Glomerular endothelial cell (primary cell): ENCODE measurements around the gene SUMO4. TPM values are rescaled to one million over a fixed set of nuclear protein-coding genes. Genes with fewer than 3 reads are reported as not detected.

Experiments
- DNase-seq: peaks from one replicate; pipeline ENCODE4 v3.0.0-alpha.2; 2011; ENCODE audit warnings: low read depth, low spot score; ENCODE audit errors: extremely low read depth
- total RNA-seq: library from RNA; depleted of rRNA; stranded (reverse); fragments of >200 nt; gene quantifications from 2 replicates; pipeline ENCODE4 v1.2.3, GENCODE V29; 2015

SUMO4 gene
- 1.4 and 1.9 TPM in 2 replicates for total RNA-seq

DNA sequence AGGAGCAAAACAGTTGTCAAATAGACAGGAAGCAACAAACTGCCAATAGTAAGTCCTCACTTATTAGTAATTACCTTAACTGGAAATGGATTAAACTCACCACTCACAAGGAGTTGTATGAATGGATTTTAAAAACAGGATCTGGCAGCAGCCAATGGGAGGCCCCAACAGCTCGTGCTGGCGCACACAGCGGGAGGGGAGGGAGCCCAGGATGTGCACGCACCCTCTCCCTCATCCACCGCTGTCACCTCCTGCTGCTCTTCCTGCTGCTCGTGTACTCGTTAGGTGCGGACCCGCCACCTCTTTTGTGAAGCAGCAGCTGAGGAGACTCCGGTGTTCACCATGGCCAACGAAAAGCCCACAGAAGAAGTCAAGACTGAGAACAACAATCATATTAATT lies at the start of gene SUMO4:
SUMO4 (plus strand) TSS at position 213 of the 400 bp plus-strand sequence; CDS start at position 343, 130 bp downstream.
- no peak for DNase-seq

DNA sequence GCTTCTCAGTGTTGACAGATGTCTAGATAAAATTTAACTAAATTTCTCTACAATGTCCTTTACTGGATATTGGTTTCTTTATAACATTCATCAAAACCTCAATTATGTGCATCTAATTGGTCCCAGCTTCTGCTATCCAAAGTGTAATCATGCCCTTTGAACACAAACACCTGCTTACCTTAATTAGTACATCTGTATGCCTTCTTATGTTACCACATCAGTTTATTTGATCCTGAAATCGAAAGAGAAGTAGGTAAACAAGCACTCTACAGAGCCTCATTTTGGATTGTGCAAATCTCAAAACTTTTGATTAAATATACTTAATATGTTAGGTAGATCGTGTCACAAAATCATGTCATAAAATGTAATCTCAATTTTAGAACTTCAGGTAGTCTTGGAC lies 46.1 kb upstream of the SUMO4 start:
- no peak for DNase-seq

DNA sequence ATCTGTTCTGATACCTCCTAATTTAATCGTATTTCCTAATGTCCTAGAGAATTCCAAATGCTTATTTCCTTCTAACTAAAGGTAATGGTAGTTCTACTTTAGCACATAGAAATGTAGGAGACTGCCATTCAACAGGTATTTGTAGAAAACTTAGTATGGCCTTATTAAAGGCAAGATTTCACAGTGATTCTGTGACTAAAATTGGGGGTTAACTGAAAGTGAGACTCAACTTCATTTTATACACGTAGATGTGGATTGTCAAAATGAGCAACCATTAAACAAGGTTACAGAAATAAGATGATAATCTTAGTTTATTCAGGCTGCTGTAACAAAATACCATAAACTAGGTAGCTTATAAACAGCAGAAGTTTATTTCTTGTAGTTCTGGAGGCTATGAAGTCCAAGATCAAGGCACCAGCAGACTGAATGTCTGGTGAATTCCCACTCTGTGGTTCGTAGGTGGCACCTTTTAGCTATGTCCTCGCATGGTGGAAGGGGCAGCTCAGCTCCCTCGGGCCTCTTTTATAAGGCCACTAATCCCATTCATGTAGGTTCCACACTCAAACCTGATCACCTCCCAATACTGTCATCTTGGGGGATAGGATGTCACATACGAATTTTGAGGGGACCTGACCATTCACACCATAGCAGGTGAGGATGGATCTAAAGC lies 43.8 kb upstream of the SUMO4 start:
- DNase-seq: no peak

DNA sequence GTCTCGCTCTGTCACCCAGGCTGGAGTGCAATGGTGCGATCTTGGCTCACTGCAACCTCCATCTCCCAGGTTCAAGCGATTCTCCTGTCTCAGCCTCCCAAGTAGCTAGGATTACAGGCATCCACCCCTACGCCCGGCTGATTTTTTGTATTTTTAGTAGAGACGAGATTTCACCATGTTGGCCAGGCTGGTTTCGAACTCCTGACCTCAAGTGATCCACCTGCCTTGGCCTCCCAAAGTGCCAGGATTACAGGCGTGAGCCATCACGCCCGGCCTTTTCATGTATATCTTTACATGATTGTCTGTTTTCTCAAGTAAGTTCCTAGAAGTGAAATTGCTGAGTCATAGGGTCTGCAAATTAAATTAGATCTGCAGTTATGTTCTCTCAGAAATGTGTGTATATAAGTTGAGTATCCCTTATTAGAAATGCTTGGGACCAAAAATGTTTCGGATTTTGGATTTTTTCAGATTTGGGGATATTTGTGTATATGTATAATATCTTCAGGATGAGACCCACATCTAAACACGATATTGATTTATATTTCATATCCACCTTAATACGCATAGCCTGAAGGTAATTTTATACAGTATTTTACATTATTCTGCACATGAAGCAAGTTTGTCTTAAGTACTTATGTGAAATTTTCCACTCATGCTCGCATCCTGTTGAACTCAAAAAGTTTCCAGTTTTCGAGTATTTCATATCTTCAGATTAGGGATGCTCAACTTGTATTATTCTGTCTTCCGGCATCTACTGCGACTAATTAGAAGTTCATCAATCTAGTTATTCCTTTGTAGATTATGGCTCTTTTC lies 42.1 kb upstream of the SUMO4 start:
- DNase-seq: no peak

DNA sequence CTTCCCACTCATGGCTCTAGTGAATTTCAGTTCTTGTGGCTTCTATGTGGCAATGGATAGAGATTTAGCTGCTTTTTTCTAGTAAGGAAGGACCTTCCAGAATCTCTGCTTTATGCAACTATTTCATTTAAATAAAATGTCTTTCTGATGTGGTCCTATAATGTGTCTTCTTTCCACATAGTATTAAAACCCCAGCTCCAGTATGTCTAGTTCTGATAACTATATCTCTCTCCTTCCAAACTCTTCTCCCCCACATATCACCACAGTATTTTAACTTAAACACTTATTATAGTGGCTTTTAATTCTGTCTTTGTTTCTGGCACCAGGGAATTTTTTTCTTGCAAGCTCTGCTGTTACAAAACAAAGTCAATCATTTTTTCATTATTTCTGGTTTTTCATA lies 40.6 kb upstream of the SUMO4 start:
- DNase-seq: no peak

DNA sequence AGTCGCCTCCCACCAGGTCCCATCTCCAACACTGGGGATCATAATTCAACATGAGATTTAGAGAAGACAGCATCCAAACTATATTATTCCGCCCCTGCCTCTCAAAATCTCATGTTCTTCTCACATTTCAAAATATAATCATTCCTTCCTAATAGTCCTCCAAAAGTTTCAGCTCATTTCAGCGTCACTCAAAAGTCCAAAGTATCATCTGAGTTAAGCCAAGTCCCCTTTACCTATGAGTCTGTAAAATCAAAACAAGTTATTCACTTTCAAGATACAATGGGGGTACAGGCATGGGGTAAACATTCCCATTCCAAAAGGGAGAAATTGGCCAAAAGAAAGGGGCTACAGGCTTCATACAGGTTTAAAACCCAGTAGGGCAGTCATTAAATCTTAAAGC lies 39.5 kb upstream of the SUMO4 start:
- no peak for DNase-seq

DNA sequence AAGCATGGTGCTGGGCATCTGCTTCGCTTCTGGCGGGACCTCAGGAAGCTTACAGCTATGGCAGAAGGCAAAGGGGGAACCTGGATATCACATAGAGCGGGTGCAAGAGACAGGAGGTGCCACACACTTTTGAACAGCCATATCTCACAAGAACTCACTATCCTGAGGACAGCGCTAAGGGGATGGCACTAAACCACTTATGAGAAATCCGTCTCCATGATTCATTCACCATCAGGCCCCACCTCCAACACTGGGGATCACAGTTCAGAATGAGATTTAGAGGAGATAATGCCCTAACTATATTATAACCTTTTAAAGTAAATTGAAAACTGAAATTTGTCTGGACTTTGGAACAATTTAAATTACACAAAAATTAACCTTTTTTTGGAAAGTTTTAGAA lies 37.8 kb upstream of the SUMO4 start:
- DNase-seq: no peak

DNA sequence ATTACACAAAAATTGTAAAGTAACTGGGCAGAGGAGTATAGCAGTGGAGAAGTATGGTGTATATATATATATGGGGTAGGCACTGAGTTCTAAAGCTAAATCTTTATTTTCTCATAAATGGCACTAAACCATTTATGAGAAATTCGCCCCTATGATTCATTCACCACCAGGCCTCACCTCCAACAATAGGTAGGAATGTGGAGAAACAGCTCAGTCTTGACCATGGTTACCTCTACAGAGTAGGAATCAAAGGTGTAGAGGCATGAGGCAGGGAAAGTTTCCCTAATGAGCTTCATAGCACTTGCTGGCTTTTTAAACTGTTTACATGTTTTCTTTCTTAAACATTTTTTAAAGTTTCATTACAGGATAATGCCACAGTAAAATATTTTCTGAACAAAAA lies 36.9 kb upstream of the SUMO4 start:
- no peak for DNase-seq

DNA sequence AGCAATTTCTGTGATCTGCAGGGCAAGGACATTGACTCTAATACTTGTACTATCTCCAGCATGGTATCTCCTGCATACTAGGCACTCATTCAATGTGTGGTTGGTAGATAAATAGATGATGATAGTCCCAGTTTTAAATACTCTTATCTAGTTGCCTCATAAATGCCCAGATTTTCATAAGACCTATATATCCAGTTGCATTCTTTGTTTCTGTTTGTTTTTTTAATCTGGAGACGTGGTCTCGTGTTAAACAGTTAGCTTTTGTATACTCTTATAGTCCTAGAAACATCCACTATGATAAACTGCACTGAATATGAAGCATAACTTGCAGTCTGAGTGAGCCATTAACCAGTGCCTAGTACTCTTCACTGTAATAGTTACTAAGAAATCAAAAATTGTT lies 35.5 kb upstream of the SUMO4 start:
- DNase-seq: no peak

DNA sequence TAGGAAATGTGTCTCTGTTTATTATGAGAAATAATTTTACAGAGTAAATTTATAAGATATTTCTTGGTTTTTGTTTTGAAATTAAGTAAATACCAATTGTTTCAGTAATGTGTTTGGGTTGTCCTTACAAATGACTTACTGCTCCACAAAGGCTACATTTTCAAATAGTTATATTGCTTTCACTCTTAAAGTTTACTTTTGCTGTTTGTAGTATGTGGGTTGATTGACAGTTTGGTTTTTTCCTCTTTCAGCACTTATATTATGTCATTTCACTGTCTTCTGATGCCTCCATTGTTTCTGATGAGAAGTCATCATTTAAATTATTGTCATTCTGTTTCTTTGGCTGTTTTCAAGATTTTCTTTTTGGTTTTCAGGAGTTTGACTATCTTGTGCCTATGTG lies 34.9 kb upstream of the SUMO4 start:
- no peak for DNase-seq

DNA sequence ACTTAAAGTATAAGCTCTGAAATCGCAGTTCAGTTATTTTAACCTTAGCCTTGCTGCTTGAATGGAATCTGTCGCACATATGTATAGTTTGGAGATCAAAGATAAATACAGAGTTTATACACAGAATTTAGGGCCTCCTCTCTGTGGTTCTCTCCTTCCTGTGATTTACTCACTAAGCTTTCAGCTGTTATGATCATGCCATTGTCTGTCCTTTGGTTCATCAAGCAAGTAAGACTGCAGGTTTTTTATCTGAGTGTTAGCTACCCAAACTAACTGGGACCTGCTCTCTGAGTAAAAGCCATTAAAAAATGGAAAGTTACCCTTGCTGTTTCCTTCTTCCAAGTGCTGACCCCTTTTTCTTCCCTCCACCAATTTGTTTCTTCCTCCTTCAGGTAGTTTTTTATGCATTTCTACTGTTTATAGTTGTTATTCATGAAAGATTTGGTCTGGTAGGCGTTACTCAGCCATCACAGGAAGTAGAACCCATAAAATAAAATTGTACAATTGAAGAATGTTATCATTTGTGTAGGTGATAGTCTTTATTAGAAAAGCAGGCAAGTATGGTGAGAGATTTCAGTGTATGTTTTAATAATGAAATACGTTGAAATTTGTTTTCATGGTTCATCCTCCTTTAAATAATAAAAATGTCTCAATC lies 33.7 kb upstream of the SUMO4 start:
- DNase-seq: no peak

DNA sequence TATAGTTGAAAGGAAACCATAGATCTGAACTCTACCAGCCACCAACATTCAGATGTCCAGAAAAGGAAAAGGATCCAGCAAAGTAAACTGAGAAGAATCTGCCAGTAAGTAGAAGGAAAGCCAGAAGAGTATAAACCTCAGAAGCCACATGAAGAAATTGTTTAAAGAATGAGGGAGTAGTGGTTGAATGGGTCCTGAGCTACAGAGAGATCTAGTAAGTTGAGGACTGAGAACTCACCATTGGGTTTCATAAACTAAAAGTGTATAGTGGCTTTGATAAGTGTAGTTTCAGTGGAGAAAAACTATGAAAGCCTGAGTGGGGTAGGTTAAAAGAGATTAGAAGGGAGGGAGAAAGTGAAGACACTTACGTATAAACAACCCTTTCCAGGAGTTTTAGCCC lies 32.0 kb upstream of the SUMO4 start:
- DNase-seq: no peak

DNA sequence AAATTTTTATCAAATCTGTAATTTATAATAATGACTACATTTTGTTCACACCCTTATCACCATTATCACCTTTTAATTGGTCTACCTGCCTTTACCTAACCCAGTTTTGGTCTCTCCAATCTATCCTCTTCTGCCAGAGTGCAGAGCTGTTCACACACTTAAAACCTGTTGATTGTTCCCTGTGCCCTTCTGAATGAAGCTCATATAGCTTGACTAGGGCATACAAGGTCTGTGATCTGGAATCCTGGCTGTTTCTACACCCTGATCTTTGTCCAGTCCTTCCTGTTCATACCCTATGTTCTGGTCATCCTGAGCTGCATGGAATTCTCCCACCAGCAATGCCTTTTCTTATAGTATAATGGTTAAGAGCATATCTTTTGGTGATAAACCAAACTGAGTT lies 28.9 kb upstream of the SUMO4 start:
- DNase-seq: no peak

DNA sequence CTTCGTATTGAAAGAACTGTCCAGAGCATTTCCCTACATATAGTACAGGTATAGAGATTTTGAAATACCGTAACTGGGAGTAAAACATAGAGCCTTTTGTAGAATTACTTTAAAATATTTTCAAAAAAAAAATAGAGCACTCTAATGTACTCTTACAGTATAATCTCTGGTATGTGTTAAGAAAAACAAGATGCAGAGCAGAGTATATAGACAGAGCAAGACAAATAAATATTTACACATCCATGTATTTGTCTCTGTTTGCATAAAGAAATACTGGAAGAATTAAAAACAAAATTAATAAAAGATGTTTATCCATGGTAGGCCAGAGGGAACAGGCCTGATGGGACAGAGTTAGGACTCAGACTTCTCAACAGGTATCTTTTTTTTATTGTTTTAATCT lies 28.0 kb upstream of the SUMO4 start:
- DNase-seq: no peak

DNA sequence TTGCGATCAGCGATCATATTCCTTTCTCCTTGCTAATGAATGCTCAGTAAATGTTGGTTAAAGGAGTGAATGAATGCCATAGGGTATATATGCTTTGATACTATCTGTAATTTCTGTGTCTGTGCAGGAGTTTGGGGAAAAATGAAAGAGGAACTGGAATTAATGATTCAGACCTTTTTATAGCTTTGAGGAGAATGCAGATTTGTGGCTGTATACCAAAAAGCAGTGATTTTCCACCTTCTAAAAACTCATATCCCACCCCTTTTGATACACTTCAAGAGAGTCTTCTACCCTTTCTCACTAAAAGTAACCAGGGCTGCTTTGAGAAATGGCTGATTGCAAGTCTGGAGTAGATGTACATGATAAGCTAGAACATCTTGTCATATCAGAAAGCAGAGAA lies 26.6 kb upstream of the SUMO4 start:
- no peak for DNase-seq

DNA sequence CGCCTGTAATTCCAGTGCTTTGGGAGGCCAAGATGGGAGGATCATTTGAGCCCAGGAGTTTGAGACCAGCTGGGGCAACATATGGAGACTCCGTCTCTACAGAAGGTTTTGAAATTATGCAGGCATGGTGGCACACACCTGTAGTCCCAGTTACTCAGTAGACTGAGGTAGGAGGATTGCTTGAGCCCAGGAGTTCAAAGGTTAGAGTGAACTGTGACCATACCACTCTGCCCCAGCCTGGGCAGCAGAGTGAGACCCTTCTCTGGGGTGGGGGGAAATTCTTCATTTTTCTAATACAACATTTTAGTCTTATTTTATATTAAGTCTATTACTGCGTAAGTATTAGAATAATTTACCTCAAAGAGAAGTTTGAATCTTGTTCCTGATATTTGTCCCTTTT lies 20.1 kb upstream of the SUMO4 start:
- no peak for DNase-seq

DNA sequence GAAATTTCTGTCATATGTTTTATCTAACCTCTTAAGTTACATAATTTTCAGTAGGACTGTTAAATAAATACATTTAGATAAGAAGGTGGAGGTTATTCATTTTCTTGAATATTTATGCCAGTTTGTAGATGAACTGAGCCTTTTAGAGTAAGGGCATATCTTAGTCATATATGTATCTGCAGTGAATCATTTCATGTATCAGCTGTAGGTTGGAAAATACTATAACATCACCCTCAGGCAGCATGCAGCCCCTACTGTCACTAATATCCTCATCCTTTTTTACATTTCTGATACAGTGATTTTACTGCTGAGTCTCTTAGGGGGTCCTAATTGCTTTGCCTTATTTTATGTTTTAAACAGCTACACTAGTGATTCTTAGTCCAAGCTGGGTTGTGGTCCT lies 19.5 kb upstream of the SUMO4 start:
- DNase-seq: no peak

DNA sequence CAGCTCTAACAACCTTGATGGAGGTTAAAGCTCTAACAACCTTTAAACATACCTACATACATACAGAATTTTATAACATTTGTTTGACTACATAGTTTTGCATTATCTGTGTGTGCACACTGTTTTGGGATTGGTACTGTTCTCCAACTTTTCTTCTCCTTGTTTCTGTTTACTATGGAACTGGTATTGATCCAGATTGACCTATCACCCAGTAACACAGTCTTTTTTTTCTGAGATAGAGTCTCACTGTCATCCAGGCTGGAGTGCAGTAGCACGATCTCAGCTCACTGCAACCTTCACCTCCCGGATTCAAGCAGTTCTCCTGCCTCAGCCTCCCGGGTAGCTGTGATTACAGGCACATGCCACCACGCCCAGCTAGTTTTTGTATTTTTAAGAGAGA lies 16.7 kb upstream of the SUMO4 start:
- DNase-seq: no peak

DNA sequence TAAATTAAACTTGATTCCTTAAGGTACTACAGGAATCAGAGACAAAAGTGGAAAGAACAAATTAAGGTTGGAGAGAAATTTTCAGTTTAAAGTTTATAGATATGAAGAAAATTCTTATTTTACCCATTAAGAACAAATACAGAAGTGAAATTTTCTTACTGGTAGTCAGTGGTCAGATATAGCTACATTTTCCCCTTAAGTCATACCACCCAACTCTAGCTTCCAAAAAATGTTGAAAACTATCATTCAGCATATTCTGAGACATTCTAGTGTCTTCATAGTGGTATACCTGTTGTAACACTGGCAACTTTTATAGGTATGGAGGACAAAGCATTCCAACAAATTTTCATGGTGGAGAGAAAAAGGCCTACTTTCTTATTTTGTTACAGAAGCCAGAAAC lies 15.6 kb upstream of the SUMO4 start:
- no peak for DNase-seq

DNA sequence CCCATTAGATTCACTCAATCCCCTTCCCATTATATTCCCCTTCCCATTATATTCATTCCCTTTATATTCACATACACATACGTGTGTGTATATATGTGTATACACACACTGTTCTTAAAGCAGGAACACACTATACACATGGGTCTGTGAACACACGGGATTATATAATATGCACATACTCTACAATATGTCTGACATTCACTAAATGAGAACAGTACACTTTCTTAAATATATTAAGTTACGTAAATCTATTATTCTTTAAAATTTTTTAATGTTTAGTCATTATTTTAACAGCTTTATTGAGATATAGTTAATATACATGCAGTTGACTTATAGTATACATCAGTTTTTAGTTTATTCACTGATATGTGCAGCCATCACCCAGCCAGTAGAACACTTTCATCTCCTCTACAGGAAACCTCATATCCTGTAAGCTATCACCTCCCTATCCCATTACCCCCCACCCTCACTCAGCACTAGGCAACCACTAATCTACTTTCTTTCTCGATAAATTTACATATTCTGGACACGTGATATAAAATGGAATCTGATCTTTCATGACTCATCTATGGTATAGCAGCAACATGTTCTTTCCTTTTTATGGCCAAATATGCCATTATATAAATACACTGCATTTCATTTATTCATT lies 13.9 kb upstream of the SUMO4 start:
- DNase-seq: no peak

DNA sequence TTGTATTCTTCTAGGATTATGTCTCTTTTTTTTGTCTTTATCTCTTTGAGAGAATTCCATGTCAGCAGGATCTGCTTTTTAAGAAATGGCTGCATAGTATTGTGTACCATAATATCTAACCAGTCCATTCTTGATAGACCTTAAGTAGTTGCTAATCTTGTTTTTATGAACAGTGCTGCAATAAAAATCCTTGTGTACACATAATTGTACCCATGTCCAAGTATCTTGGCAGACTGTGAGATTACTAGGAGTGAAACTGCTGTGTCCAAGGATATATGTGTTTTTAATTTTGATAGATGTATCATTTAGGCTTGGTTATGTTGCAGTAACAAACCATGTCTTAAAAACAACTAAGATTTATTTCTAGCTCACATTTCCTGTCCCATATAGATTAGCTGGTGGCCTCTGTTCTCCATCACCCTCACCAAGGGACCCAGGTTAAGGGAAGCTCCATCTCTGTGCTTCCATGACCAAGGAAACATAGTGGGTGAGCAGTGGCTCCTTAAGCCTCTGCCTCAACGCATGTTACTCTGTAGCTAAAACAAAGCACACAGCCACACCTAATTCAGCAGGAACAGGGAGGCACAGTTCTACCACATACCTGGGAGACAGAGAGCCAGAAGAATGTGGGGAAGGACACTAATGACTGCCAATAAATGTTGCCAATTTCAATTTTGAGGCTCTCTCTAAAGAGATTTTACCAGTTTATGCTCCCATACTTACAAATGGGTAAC lies 12.1 kb upstream of the SUMO4 start:
- no peak for DNase-seq
